Activated T-cell treated with anti-CD3 and anti-CD28 coated beads, Interleukin-2, amount 50 U/mL, for 4 hours (primary cell): ENCODE measurements around the gene CRIM1. TPM values are rescaled to one million over a fixed set of nuclear protein-coding genes. Genes with fewer than 3 reads are reported as not detected.

Source experiments
- ATAC-seq, 2 donors: fragments of 200-7000 bp; cut with Tn5 transposase; one replicate each; pipeline ENCODE4 v1.10.0; 2021
- DNase-seq: peaks from one replicate; pipeline ENCODE4 v3.0.0-alpha.2; 2020
- H3K27me3 Mint-ChIP-seq: one replicate; pipeline ENCODE4 v1.8.0; 2021; ENCODE audit warnings: low read depth, mixed read lengths
- H3K36me3 Mint-ChIP-seq: one replicate; pipeline ENCODE4 v1.8.0; 2022; ENCODE audit warnings: mixed read lengths; ENCODE audit not compliant: insufficient read depth
- H3K4me1 Mint-ChIP-seq: one replicate; pipeline ENCODE4 v1.8.0; 2021; ENCODE audit warnings: low read depth, mixed read lengths
- H3K4me3 Mint-ChIP-seq: one replicate; pipeline ENCODE4 v1.8.0; 2021; ENCODE audit warnings: mild to moderate bottlenecking, moderate library complexity, mixed read lengths
- H3K9me3 Mint-ChIP-seq: one replicate; pipeline ENCODE4 v1.8.0; 2021; ENCODE audit warnings: mixed read lengths
- total RNA-seq, 3 donors: library from RNA; stranded (reverse); gene quantifications; one replicate each; pipeline ENCODE4 v1.2.1, GENCODE V29; 2021

CRIM1 gene
- total RNA-seq, 3 donors from 2014 or later, result 17.9 to 23.8 (median 22.9) TPM

DNA sequence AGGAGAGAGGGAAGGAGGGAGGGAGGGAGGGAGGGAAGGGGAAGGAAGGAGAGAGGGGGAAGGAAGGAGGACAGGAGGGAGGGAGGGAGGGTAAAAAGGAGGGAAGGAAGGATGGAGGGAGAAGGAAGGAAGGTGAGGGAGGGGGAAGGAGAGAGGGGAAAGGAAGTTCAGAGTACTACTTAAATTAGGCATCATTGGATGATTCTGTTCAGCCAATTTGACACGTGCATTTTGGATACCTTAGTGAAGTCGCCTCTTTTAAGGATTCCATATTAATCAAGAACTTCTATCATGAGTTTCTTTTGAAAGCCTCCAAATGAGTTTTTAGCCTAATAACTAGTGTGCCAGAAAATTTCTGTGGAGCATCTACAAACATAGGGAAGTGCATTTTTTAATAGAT, 179.5 kb downstream of the CRIM1 start:
- Mint-ChIP-seq H3K4me1 (no peaks in the 10 kb centered on the region), H3K9me3 (no peaks in the 10 kb centered on the region), H3K4me3 (no peak overlapping the region), H3K27me3 (no peaks in the 10 kb centered on the region), H3K36me3 (peaks cover 4% of the 10 kb centered on the region)
- DNase-seq (no peak), ATAC-seq (no peak)

DNA sequence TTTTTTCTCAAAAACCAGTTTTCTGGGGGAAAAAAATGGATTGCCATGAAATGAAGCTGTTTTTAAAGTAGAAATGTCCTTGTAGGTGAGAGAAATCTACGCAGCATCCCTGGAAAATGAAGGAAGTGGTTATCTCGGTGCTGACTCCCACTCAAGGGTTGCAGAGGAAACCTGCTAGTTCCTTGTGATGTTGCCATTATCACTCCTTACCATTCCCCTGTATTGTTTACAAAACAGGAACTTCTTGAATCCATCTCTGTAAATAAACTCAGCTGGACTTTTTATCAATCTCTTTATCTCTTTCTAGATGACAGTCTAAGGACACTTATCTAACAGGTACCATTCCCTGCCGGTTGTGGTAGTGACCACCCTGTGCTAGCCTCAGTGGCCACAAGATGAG, 181.2 kb downstream of the CRIM1 start:
- H3K27me3 Mint-ChIP-seq, result no peaks in the 10 kb centered on the region
- no peaks in the 10 kb centered on the region for H3K9me3 Mint-ChIP-seq
- H3K4me3 Mint-ChIP-seq, result no peak overlapping the region
- DNase-seq (no peak), ATAC-seq (no peak)
- peaks cover 3% of the 10 kb centered on the region for H3K36me3 Mint-ChIP-seq
- no peaks in the 10 kb centered on the region for H3K4me1 Mint-ChIP-seq

DNA sequence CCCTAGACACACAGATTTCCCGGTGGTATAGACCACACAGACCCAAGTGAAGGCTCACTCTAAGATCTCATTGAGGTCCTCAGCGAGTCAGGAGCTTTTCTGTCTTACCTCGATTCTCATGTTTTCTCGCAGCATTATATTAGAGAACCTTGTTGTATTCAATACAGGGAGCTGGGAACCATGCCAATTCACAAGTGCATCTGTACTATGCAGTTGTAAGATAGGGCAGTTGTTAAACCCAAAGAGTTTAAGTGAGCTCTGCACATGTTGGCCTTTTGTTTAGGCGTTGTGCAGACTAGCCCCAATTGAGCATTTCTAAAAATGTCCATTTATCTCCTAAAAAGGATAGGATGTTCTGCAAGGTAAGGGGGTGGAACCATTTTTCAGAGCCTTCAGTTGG, 182.8 kb downstream of the CRIM1 start:
- DNase-seq (no peak), ATAC-seq (no peak)
- no peaks in the 10 kb centered on the region for H3K4me1 Mint-ChIP-seq
- no peak overlapping the region for H3K4me3 Mint-ChIP-seq
- H3K36me3 Mint-ChIP-seq, result peaks cover 3% of the 10 kb centered on the region
- no peaks in the 10 kb centered on the region for H3K27me3 Mint-ChIP-seq
- no peaks in the 10 kb centered on the region for H3K9me3 Mint-ChIP-seq

DNA sequence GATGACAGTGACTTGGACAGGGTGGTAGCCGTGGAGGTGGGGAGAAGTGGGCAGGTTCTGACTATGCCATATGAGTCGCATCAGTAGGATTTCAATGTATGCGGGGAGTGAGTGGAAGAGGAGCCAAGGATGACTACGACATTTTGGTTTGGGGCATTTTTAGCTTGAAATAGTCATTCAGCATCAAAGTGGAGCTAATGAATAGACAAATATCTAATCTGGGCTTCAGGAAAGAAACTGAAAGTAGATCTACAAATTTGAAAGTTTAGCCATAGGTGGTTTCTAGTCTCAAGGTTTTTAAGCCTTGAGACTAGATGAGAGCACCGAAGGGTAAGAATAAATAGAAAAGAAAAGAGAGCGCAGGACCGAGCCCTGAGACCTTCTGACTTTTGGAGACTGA, 184.1 kb downstream of the CRIM1 start:
- DNase-seq (no peak), ATAC-seq (no peak)
- no peak overlapping the region for H3K4me3 Mint-ChIP-seq
- H3K27me3 Mint-ChIP-seq, result no peaks in the 10 kb centered on the region
- peaks cover 5% of the 10 kb centered on the region for H3K36me3 Mint-ChIP-seq
- no peaks in the 10 kb centered on the region for H3K4me1 Mint-ChIP-seq
- no peaks in the 10 kb centered on the region for H3K9me3 Mint-ChIP-seq

DNA sequence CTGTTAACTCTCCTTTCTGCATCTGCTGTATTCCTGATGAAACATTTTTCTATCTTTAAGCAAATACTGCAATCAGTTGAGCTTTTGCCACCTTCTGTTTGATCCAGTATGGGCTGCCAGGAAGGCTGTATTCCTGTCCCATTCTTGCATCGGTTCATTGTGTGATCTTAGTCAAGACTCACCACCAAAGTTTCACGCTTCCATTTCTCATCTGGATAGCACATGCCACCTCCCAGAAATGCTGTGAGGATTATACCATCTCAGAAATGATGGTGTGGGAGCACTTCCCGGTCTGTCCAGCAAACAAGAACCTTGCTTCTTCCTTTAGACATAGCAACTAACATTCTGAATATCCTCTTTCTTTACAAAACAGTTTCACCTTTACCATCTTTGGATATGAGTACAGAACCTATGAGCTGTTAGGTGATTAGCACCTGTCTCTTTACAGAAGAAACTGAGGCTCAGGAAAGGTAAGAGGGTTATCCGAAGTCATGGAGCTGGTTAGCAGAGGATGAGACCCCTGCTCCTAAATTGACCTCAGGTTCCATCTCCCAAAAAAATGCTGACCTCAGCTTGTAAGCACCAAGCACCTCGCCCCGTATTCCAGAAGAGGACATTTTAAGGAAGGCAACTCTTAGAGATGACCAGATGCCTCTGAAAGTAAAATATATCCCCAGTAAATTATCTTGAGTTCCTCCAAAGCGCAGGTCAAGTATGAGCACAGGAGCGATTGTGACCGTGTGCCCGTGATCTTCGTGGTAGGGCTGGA, 185.6 kb downstream of the CRIM1 start:
- Mint-ChIP-seq H3K4me1 (no peaks in the 10 kb centered on the region), H3K9me3 (no peaks in the 10 kb centered on the region), H3K36me3 (peaks cover 12% of the 10 kb centered on the region), H3K4me3 (no peak overlapping the region), H3K27me3 (no peaks in the 10 kb centered on the region)
- no peak for DNase-seq
- ATAC-seq, result no peak

DNA sequence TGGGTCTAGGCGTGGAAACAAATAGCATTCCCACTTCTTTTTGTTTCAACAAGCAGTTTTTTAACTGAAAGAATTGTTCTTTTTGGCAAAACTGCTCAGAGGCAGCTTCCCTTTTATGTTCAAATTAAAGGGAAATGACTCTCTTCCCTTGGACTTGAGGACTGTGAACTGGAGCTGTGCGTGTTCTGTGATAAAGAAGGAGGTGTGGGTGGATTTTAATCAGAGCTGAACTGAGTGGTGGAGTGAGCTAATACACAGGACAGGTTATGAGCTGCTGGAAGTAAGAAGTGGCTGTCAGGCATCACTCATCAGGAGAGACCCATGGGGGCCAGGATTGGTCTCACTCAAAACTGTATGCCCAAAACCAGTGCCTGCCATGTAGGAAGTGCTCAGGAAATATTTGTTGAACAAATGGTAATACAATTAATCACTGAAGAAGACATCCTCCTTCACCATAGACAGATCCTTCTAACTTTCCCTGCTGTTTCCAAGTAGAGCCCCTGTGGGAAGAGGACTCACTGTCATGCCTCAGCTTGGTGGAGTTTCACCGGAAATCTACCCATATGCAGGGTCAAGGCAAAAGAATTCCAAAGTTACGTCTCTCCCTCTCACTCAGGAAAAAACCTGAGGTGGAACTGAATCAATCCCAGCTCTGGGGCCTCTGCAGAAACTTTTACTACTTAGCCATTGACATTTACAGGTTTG, 186.5 kb downstream of the CRIM1 start:
- ATAC-seq (no peak), DNase-seq (no peak)
- H3K9me3 Mint-ChIP-seq, result no peaks in the 10 kb centered on the region
- H3K36me3 Mint-ChIP-seq, result peaks cover 13% of the 10 kb centered on the region
- H3K27me3 Mint-ChIP-seq, result no peaks in the 10 kb centered on the region
- no peaks in the 10 kb centered on the region for H3K4me1 Mint-ChIP-seq
- H3K4me3 Mint-ChIP-seq, result no peak overlapping the region

DNA sequence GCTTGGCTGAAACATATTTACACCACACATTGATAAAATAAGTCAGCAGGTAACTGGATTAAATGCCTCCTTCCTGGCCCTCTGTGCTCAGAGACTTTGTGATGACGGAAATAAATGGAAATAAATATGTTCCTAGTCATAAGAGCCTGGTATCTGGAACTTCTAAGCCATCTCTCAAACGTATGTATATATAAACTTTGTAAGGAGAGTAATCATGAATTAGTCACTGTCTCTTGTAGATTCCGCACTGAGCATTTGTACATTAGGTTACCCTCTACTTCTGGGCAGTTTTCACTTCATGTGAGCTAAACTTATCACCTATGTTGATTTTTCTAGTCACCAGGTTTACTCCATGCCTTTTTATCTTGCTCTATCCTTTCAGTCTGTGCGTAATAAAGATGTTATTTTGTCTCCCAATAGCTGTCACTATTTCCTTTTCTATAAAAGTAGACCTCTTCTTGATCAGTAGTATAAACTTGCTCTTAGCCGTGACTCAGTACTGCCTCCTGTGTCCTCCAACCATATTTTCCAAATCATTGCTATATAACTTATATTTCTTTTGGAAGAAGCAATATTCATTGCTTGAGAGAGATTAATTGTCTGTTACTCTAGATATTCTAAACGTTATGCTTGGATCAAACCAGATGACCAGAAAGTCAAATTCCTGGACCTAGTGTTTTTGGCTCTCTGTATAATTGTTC, 189.2 kb downstream of the CRIM1 start:
- no peaks in the 10 kb centered on the region for H3K27me3 Mint-ChIP-seq
- ATAC-seq, result no peak
- H3K4me3 Mint-ChIP-seq, result no peak overlapping the region
- H3K9me3 Mint-ChIP-seq, result no peaks in the 10 kb centered on the region
- peaks cover 5% of the 10 kb centered on the region for H3K4me1 Mint-ChIP-seq
- no peak for DNase-seq
- H3K36me3 Mint-ChIP-seq, result peaks cover 33% of the 10 kb centered on the region

DNA sequence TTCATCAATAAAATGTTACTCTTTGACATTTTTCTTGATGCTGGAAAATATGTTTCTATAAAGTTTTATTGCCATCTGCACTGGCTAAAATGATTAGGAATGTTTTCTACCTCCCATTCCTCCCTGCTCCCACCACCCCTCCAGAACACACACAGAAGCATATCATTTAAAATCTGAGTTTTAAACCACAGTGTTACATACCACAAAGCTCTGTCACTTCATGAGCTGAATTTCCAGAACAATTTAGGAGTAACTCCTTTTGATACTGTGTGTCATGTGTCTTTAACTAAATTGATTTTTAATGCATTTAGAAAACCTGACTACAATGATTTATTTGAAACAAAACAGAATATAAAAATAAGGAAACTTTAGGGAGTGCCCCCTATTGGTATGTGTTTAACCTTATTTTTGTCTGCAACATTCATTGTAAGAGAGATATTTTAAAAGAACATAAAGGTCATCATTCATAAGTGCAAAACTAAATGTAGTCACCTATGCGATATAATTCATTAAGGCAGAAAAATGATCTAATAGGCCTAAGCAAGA, 190.4 kb downstream of the CRIM1 start:
- Mint-ChIP-seq H3K36me3 (peaks cover 39% of the 10 kb centered on the region), H3K27me3 (no peaks in the 10 kb centered on the region), H3K4me3 (no peak overlapping the region), H3K4me1 (peaks cover 9% of the 10 kb centered on the region), H3K9me3 (no peaks in the 10 kb centered on the region)
- no peak for DNase-seq
- no peak for ATAC-seq

DNA sequence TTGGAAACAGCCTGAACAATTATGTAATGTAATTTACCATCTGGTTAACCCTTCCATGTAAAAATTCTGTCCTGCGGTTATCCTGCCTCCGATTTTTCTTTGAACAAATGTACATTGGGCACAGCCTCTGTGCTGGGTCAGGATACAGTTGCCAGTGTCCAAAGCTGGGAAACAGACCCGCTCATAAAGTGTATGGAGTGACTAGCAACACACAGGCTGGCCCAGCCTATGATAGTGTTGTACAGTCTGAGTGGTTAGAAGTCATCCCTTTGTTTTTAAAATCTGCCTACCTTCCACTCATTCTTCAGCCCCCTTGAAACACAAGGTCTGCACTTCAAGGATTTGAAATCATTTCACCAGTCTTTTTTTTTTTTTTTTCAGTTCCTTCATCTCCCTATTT, 192.3 kb downstream of the CRIM1 start:
- Mint-ChIP-seq H3K36me3 (peaks cover 50% of the 10 kb centered on the region), H3K4me3 (no peak overlapping the region), H3K27me3 (no peaks in the 10 kb centered on the region), H3K9me3 (no peaks in the 10 kb centered on the region), H3K4me1 (peaks cover 9% of the 10 kb centered on the region)
- ATAC-seq (no peak), DNase-seq (no peak)

DNA sequence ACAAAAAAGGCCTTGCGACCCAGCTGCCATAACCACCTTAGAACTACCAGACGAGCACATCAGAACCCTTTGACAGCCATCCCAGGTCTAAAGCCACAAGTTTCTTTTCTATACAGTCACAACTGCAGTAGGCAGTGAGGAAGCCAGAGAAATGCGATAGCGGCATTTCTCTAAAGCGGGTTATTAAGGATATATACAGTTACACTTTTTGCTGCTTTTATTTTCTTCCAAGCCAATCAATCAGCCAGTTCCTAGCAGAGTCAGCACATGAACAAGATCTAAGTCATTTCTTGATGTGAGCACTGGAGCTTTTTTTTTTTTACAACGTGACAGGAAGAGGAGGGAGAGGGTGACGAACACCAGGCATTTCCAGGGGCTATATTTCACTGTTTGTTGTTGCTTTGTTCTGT, 193.6 kb downstream of the CRIM1 start:
- DNase-seq, result no peak
- H3K36me3 Mint-ChIP-seq, result peaks cover 55% of the 10 kb centered on the region
- H3K9me3 Mint-ChIP-seq, result no peaks in the 10 kb centered on the region

DNA sequence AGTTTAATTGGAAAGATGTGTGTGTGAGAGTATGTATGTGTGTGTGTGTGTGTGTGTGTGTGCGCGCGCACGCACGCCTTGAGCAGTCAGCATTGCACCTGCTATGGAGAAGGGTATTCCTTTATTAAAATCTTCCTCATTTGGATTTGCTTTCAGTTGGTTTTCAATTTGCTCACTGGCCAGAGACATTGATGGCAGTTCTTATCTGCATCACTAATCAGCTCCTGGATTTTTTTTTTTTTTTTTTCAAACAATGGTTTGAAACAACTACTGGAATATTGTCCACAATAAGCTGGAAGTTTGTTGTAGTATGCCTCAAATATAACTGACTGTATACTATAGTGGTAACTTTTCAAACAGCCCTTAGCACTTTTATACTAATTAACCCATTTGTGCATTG, 194.4 kb downstream of the CRIM1 start:
- no peaks in the 10 kb centered on the region for H3K9me3 Mint-ChIP-seq
- peaks cover 57% of the 10 kb centered on the region for H3K36me3 Mint-ChIP-seq
- no peaks in the 10 kb centered on the region for H3K27me3 Mint-ChIP-seq
- no peak overlapping the region for H3K4me3 Mint-ChIP-seq
- DNase-seq, result no peak
- no peak for ATAC-seq
- H3K4me1 Mint-ChIP-seq, result peaks cover 9% of the 10 kb centered on the region

More for the DNA sequence above, 193.6 kb downstream of the CRIM1 start:
- peak; percentile 18 to 52 for ATAC-seq
- peaks cover 9% of the 10 kb centered on the region for H3K4me1 Mint-ChIP-seq
- H3K27me3 Mint-ChIP-seq, result no peaks in the 10 kb centered on the region
- no peak overlapping the region for H3K4me3 Mint-ChIP-seq

DNA sequence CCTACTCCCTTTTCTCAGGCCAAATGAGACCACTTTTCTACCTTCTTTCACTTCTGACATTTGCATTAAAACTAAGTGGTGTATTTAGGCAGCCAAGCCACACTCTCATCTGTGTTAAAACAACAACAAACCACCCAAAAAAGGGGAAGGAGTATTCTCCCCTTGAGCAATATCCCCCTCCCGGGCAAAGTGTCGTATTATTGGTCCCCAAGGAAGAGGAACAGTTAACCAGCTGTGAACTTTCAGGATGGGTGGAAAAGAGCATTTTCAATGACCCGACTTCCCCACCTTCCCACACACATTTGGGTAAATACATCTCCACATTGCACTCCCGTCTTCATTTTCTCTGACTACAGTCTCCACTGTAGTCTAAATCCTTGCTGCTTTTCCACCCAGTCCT, 198.1 kb downstream of the CRIM1 start:
- no peaks in the 10 kb centered on the region for H3K27me3 Mint-ChIP-seq
- H3K36me3 Mint-ChIP-seq, result peaks cover 39% of the 10 kb centered on the region
- H3K4me1 Mint-ChIP-seq, result peaks cover 9% of the 10 kb centered on the region

DNA sequence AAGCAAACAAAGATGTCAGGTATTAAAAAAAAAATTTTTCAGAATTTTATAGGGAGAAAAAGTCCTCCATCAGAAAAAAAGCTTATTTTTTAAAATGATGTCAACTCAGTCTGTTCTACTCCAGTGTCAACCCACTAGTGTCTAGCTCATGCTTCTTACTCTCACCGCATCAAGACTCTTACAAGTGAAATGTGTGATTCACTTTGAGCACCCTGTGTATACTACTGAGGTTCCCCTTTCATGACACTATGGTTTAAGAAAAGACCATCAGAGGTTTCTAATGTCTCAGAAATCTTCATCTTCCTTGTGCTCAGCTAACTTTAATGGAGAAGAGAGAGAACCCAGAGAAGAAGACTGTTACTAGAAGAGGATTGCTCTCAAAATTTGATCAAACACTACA, 199.0 kb downstream of the CRIM1 start:
- DNase-seq, result no peak
- Mint-ChIP-seq H3K4me3 (no peak overlapping the region), H3K4me1 (peaks cover 3% of the 10 kb centered on the region)

More for the DNA sequence above, 198.1 kb downstream of the CRIM1 start:
- no peaks in the 10 kb centered on the region for H3K9me3 Mint-ChIP-seq
- DNase-seq (no peak), ATAC-seq (no peak)
- no peak overlapping the region for H3K4me3 Mint-ChIP-seq

DNA sequence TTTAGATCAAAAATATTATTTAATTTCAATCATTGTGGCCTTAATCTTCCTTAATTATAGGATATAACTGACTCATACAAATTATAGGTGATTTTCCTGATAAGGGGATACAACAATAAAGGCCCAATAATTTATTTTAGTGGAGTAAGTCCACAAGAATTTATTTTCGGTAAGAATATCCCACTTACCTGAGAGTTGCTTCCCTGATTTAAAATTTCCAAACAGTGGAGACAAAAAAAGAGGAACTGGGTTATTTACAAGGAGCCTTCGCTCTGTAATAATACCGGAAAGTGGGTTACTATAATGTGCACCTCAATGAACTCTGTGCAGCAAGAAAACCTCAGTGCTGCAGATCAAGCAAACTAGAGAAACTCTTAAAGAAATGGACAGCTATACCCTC, 200.2 kb downstream of the CRIM1 start:
- H3K4me3 Mint-ChIP-seq, result no peak overlapping the region
- no peaks in the 10 kb centered on the region for H3K27me3 Mint-ChIP-seq
- H3K9me3 Mint-ChIP-seq, result no peaks in the 10 kb centered on the region
- H3K36me3 Mint-ChIP-seq, result peaks cover 37% of the 10 kb centered on the region
- DNase-seq (no peak), ATAC-seq (no peak)
- no peaks in the 10 kb centered on the region for H3K4me1 Mint-ChIP-seq

More for the DNA sequence above, 199.0 kb downstream of the CRIM1 start:
- Mint-ChIP-seq H3K27me3 (no peaks in the 10 kb centered on the region), H3K36me3 (peaks cover 38% of the 10 kb centered on the region), H3K9me3 (no peaks in the 10 kb centered on the region)
- ATAC-seq, result no peak
